ENCODE results near the gene PRAF2.

Gene PRAF2

DNA sequence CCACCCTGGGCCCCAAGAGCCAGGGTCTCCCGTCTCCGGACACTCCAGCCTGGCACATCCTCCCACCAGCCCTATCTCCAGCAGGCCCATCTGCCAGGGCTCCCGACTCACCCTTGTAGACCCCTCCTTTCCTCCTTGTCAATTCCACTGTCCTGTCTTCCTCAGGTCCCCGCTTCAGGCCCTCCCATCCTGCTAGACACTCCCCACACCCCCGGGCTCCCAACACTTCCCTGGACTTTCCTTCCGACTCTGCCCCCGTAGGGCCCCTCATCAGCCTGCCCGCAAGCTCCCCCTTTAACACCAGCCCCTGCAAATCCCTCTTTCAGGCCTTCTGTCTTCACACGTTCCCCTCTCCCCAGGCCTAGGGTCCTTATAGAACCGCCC is 1.1 kb downstream of the PRAF2 start:
- Mint-ChIP-seq H3K27me3 (ENCODE audit: low read depth) (no peaks in the 10 kb centered on the region), H3K27ac (peak overlapping the region in 2 of 3 experiments; percentile 68 to 80), H3K4me1 (no peaks in the 10 kb centered on the region), H3K36me3 (ENCODE audit: low read depth) (peaks cover 7% of the 10 kb centered on the region), H3K9me3 (peaks cover 9% of the 10 kb centered on the region), H3K4me3 (peak overlapping the region; percentile 84 to 90 (median 86))
- TF ChIP-seq, protein P1, sequence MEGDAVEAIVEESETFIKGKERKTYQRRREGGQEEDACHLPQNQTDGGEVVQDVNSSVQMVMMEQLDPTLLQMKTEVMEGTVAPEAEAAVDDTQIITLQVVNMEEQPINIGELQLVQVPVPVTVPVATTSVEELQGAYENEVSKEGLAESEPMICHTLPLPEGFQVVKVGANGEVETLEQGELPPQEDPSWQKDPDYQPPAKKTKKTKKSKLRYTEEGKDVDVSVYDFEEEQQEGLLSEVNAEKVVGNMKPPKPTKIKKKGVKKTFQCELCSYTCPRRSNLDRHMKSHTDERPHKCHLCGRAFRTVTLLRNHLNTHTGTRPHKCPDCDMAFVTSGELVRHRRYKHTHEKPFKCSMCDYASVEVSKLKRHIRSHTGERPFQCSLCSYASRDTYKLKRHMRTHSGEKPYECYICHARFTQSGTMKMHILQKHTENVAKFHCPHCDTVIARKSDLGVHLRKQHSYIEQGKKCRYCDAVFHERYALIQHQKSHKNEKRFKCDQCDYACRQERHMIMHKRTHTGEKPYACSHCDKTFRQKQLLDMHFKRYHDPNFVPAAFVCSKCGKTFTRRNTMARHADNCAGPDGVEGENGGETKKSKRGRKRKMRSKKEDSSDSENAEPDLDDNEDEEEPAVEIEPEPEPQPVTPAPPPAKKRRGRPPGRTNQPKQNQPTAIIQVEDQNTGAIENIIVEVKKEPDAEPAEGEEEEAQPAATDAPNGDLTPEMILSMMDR (IDR thresholded peaks at IDR 0.05; ENCODE audit: unreplicated experiment in 3 of 3), result no peak

DNA sequence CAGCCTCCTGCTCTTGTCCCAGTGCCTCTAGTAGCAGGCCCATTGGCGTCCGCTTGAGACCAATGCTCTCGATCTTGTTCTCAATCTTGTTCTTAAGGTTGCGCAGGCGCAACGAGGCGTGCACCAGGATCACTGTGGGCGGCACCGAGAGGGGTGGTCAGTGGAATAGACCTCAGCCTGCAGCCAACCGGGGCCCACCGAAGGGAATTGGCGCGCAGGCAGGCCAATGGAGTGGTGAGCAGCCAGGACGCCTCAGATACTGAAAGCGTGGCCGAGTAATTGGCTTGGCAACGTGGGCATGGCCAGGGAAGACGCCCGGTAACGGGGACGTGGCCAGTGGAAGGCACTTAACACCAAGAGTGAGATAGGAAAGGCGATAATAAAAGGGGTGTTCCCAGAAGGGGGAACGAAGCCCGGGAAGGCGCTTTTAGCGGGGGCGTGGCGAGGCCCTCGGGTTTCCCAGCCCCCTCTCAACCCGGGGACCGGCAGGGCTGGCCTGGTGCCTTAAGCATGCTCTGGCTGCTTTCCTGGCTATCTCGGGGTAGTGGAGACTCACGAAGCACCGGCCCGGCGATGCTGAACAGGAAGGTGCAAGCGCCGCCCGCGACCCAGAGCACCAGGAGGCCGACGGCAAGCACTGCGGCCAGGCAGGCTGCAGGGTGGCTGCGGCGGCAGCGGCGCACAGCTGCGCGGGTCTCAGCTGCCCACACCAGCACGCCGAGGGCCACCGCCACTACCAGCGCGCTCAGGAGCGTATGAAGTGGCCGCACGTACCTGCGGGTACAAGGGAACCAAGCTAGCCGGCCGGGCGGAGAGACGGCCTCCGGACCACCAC is 1.7 kb downstream of the PRAF2 start:
- Mint-ChIP-seq H3K27me3 (ENCODE audit: low read depth) (no peaks in the 10 kb centered on the region), H3K4me3 (peak overlapping the region; percentile 74 to 90 (median 84)), H3K27ac (no peak overlapping the region), H3K9me3 (peaks cover 9% of the 10 kb centered on the region), H3K36me3 (ENCODE audit: low read depth) (peaks cover 5% of the 10 kb centered on the region), H3K4me1 (no peaks in the 10 kb centered on the region)
- TF ChIP-seq, protein P1 (IDR thresholded peaks at IDR 0.05; ENCODE audit: unreplicated experiment in 3 of 3), result no peak

DNA sequence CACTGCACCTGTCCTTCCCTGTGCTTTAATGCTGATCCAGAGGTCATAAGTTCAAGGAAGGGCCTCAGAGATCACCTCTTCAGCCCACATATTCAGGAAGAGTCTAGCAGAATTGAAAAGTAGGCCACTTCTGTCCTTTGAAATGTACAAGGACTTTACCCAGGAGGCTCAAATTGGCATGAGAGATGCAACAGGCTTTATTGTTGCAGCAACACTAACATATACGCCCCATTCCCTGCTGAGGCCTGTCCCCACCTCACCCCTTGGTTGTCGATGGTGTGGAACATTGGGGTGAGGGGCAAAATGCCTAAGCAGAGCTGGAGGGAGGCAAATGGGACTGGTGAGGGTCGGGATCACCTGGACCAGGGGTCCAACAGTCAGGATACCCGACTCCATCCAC is 2.8 kb downstream of the PRAF2 start:
- peaks cover 5% of the 10 kb centered on the region for H3K36me3 Mint-ChIP-seq (ENCODE audit: low read depth)
- no peaks in the 10 kb centered on the region for H3K4me1 Mint-ChIP-seq
- peak overlapping the region; percentile 41 to 45 (median 44) for H3K4me3 Mint-ChIP-seq
- no peak overlapping the region for H3K27ac Mint-ChIP-seq
- H3K27me3 Mint-ChIP-seq (ENCODE audit: low read depth), result no peaks in the 10 kb centered on the region
- H3K9me3 Mint-ChIP-seq, result peaks cover 14% of the 10 kb centered on the region
- TF ChIP-seq, protein P1 (IDR thresholded peaks at IDR 0.05; ENCODE audit: unreplicated experiment in 3 of 3), result no peak

DNA sequence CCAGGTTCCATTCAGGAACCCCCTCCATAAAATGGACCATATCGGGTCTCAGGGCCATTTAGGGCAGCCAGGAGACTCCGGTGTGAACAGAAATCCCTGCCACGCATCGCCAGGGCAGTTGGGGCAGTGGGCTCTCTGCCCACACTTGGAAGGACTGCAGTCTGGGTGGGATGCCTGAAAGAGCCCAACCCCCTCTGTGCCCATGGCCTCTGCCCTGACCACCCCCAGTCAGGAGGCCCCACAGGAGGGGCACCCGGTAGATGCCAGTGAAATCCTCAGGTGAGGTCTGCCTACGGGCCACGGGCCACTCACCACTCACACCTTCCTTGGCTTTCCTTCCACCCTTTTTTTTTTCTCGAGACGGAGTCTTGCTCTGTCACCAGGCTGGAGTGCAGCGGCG is 4.8 kb downstream of the PRAF2 start:
- no peak overlapping the region for H3K27ac Mint-ChIP-seq
- H3K4me1 Mint-ChIP-seq, result no peaks in the 10 kb centered on the region
- H3K36me3 Mint-ChIP-seq (ENCODE audit: low read depth), result peaks cover 5% of the 10 kb centered on the region
- H3K4me3 Mint-ChIP-seq, result no peak overlapping the region
- no peaks in the 10 kb centered on the region for H3K27me3 Mint-ChIP-seq (ENCODE audit: low read depth)
- TF ChIP-seq, protein P1 (IDR thresholded peaks at IDR 0.05; ENCODE audit: unreplicated experiment in 3 of 3), result no peak
- peaks cover 14% of the 10 kb centered on the region for H3K9me3 Mint-ChIP-seq

DNA sequence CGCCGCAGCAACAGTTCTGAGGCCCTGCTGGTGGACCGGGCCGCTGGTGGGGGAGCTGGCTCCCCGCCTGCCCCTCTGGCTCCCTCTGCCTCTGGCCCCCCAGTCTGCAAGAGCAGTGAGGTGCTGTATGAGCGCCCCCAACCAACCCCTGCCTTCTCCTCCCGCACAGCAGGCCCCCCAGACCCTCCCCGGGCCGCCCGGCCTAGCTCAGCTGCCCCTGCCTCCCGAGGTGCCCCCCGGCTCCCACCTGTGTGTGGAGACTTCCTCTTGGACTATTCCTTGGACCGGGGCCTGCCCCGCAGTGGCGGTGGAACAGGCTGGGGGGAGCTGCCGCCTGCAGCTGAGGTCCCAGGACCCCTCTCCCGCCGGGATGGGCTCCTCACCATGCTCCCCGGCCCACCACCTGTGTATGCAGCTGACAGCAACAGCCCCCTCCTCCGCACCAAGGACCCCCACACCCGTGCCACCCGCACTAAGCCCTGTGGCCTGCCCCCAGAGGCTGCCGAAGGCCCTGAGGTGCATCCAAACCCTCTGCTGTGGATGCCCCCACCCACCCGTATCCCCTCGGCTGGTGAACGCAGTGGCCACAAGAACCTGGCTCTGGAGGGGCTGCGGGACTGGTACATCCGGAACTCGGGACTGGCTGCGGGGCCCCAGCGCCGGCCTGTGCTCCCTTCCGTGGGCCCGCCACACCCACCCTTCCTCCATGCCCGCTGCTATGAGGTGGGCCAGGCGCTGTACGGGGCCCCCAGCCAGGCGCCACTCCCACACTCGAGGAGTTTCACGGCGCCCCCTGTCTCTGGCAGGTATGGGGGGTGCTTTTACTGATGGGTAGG is 6.3 kb downstream of the PRAF2 start:
- Mint-ChIP-seq H3K36me3 (ENCODE audit: low read depth) (peaks cover 5% of the 10 kb centered on the region), H3K27ac (no peak overlapping the region), H3K4me3 (no peak overlapping the region), H3K9me3 (peaks cover 14% of the 10 kb centered on the region), H3K27me3 (ENCODE audit: low read depth) (no peaks in the 10 kb centered on the region), H3K4me1 (no peaks in the 10 kb centered on the region)
- TF ChIP-seq, protein P1 (IDR thresholded peaks at IDR 0.05; ENCODE audit: unreplicated experiment in 3 of 3), result no peak

Measured in nephron (organoid).